Measurements from ENCODE around the gene MED1. TPM values are rescaled to one million over a fixed set of nuclear protein-coding genes. Genes with fewer than 3 reads are reported as not detected.

The MED1 gene
- total RNA-seq, 1 experiment from 2014 or later: 35.7 TPM

- TF ChIP-seq CTCF (conservative IDR thresholded peaks at IDR 0.05): no peak
- TF ChIP-seq EZH2 (IDR thresholded peaks at IDR 0.05; ENCODE audit: low read depth): no peak
- no peaks in the 10 kb centered on the region for H3K36me3 ChIP-seq (ENCODE audit: low read depth)
- H4K20me1 ChIP-seq (ENCODE audit: insufficient read depth): no peaks in the 10 kb centered on the region; the same call in none of the 2 replicates
- no TSS peak for BruUV-seq (replicated peaks)
- no peak for DNase-seq
- no peaks in the 10 kb centered on the region for H3K9me2 ChIP-seq (ENCODE audit: insufficient read depth)
- CTCF ChIA-PET: no interaction called here
- H3K4me2 ChIP-seq: no peak overlapping the region
- H3K9me3 ChIP-seq (ENCODE audit: insufficient read depth, low read depth): no peaks in the 10 kb centered on the region
- no peaks in the 10 kb centered on the region for H3K4me1 ChIP-seq (replicated peaks; ENCODE audit: insufficient read depth)
- no peak overlapping the region for H3K4me3 ChIP-seq
- intact Hi-C loops (cut with micrococcal nuclease; ENCODE audit: unreplicated experiment): no loop called here
- peaks cover 5% of the 10 kb centered on the region; the same call in 1 of the 2 replicates for H3F3A ChIP-seq (ENCODE audit: insufficient read depth, low read depth)
- no peak overlapping the region; the same call in 1 of the 2 replicates for H3K27ac ChIP-seq
- H2AFZ ChIP-seq: no peak overlapping the region
- POLR2A ChIA-PET (ENCODE audit: unreplicated experiment): no interaction called here
- no peaks in the 10 kb centered on the region for H3K27me3 ChIP-seq (ENCODE audit: insufficient read depth, low read depth)
- H3K79me2 ChIP-seq (ENCODE audit: low read depth): no peaks in the 10 kb centered on the region
Measured at GRCh38 chr17:39364236-39365025, 86.6 kb downstream of the MED1 start.

- no peak for DNase-seq
- H3K4me3 ChIP-seq: no peak overlapping the region
- no peak overlapping the region for H2AFZ ChIP-seq
- ChIA-PET CTCF (no interaction called here), POLR2A (ENCODE audit: unreplicated experiment) (interaction anchor here (0.7 kb wide), 1 partner anchor 8 kb away, joined by 6 read pairs; no protein-coding TSS in a partner anchor)
- no peaks in the 10 kb centered on the region for H3K36me3 ChIP-seq (ENCODE audit: low read depth)
- no peak overlapping the region for H3K4me2 ChIP-seq
- TF ChIP-seq CTCF (conservative IDR thresholded peaks at IDR 0.05) (no peak), EZH2 (IDR thresholded peaks at IDR 0.05; ENCODE audit: low read depth) (no peak)
- H4K20me1 ChIP-seq (ENCODE audit: insufficient read depth): no peaks in the 10 kb centered on the region; the same call in none of the 2 replicates
- H3K9me2 ChIP-seq (ENCODE audit: insufficient read depth): no peaks in the 10 kb centered on the region
- H3F3A ChIP-seq (ENCODE audit: insufficient read depth, low read depth): no peaks in the 10 kb centered on the region
- no peaks in the 10 kb centered on the region for H3K27me3 ChIP-seq (ENCODE audit: insufficient read depth, low read depth)
- H3K4me1 ChIP-seq (replicated peaks; ENCODE audit: insufficient read depth): no peaks in the 10 kb centered on the region
- intact Hi-C loops (cut with micrococcal nuclease; ENCODE audit: unreplicated experiment): no loop called here
- H3K9me3 ChIP-seq (ENCODE audit: insufficient read depth, low read depth): no peaks in the 10 kb centered on the region
- BruUV-seq (replicated peaks): no TSS peak
- no peaks in the 10 kb centered on the region for H3K79me2 ChIP-seq (ENCODE audit: low read depth)
- H3K27ac ChIP-seq: no peak overlapping the region
Measured at GRCh38 chr17:39361064-39361463, 90.0 kb downstream of the MED1 start.

- Histone ChIP-seq H3K9me2 (ENCODE audit: insufficient read depth) (no peaks in the 10 kb centered on the region), H2AFZ (no peak overlapping the region), H3K4me3 (no peak overlapping the region), H3K36me3 (ENCODE audit: low read depth) (no peaks in the 10 kb centered on the region), H3K27ac (no peak overlapping the region), H3F3A (ENCODE audit: insufficient read depth, low read depth) (no peaks in the 10 kb centered on the region), H3K4me2 (no peak overlapping the region), H4K20me1 (ENCODE audit: insufficient read depth) (no peaks in the 10 kb centered on the region; the same call in none of the 2 replicates), H3K79me2 (ENCODE audit: low read depth) (no peaks in the 10 kb centered on the region), H3K4me1 (replicated peaks; ENCODE audit: insufficient read depth) (no peaks in the 10 kb centered on the region), H3K9me3 (ENCODE audit: insufficient read depth, low read depth) (no peaks in the 10 kb centered on the region), H3K27me3 (ENCODE audit: insufficient read depth, low read depth) (no peaks in the 10 kb centered on the region)
- POLR2A ChIA-PET (ENCODE audit: unreplicated experiment): no interaction called here
- no peak for DNase-seq
- TF ChIP-seq EZH2 (IDR thresholded peaks at IDR 0.05; ENCODE audit: low read depth): no peak
- no peak for TF ChIP-seq CTCF (conservative IDR thresholded peaks at IDR 0.05)
- intact Hi-C loops (cut with micrococcal nuclease; ENCODE audit: unreplicated experiment): no loop called here
- CTCF ChIA-PET: no interaction called here
- BruUV-seq (replicated peaks): no TSS peak
Measured at GRCh38 chr17:39360537-39360936, 90.5 kb downstream of the MED1 start.
